CD4-positive, alpha-beta T cell treated with Interleukin-12 subunit alpha and Interleukin-12 subunit beta, for 1 hour (primary cell): ENCODE data around the gene CSHL1.
A peak's percentile ranks its signal among the peaks of the same experiment; 100 is the strongest.
"Not testable (repeated sequence)": the region's sequence is repeated elsewhere in the genome, so short reads cannot be mapped to it uniquely, and the experiment has no call there.

Experiments
- DNase-seq: peaks from one replicate; pipeline ENCODE4 v3.0.0-alpha.2; 2020

The CSHL1 gene

DNA sequence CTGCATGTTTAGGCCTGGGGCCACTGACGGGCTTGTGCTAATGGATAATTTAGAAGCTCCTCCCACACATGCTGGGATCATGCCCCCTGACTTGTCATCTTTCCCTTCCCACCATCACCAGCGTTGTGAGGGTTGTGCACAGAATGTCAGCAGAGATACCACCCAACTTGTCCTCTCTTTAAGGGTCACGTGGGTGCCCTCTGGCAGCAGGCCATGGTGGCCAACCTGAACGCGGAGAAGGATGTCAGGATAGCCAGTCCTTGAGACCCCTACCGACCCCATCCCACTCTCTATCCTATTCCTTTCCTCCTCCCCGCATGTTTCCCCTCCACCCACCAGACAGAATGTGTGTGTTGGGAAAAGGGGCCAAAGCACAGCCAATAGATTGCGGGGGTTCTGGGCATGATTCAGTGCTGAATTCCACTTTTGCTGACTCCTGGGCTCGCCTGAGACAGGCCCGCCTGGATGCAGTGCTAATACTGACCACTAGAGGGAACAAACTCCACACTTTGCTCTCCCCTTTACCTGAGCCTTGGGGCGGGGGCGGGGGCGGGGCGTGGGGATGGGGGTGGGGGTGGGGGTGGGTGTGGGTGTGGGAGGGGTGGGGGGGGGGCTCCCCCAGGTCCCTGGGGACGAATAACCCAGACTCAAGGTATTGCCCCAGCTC, 29.0 kb downstream of the CSHL1 start, which contains the start of gene GH2:
TSS of gene GH2 (minus strand) at position 10 of the 667 bp plus-strand sequence. CDS start 143 bp downstream, outside the sequence.
- peak; percentile 71 for DNase-seq

DNA sequence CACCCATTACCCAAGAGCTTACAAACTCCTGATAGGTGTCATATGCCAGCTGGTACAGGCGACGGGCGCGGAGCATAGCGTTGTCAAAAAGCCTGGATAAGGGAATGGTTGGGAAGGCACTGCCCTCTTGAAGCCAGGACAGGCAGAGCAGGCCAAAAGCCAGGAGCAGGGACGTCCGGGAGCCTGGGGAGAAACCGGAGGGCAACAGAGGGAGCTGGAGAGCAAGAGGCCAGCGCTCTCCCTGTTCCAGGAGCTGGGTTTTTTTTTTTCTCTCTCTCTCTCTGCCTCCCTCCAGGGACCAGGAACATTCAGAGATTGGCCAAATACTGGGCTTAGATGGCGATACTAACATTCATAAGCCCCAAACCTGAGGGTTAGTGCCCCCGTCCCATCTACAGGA, 29.7 kb downstream of the CSHL1 start:
- DNase-seq: not testable (repeated sequence)

DNA sequence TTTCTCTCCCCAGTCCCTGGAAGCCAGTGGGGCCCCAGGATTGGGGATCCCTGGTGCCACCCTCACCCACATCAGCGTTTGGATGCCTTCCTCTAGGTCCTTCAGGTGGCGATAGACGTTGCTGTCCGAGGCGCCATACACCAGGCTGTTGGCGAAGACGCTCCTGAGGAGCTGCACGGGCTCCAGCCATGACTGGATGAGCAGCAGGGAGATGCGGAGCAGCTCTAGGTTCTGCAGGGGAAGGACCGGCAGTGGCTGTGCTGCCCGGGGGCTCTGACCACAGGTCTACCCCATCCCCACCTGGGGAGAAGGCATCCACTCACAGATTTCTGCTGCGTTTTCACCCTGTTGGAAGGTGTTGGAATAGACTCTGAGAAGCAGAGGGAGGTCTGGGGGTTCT, 30.4 kb downstream of the CSHL1 start:
- DNase-seq: no peak

DNA sequence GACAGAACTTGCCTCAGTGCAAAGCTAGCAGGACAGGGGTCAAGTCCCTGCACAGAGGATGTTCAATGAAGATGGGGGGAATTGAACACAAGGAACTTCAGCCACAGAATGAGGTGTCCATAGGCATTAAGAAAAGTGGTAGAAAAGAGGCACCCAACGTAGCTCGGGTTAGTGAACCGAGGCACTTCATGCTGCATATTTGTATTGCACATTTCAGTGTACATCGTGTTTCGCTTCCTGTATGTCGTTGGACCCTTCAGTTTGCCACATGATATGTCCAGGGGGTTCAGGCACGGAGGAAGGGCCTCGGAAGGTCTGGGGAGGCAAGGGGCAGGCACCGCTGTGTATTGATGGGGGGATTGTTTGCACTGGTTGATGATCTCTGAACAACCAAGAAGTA, 32.6 kb downstream of the CSHL1 start:
- DNase-seq: not testable (repeated sequence)

DNA sequence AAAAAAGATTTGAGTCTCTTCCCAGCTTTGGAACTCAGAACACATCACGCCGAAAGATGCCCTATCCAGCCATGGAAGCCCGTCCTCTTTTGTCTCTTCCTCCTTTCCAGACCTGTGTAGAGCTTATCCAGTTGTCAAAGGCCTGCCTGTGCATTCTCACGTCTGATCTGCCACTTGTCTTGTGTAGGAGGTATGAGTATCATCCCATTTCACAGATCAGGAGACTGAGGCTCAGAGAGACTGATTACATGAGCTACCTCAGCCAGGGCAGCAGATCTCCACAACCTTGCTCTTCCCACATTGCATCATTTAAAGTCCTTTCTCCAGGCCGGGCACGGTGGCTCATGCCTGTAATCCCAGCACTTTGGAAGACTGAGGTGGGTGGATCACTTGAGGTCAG, 36.4 kb downstream of the CSHL1 start:
- DNase-seq: not testable (repeated sequence)

DNA sequence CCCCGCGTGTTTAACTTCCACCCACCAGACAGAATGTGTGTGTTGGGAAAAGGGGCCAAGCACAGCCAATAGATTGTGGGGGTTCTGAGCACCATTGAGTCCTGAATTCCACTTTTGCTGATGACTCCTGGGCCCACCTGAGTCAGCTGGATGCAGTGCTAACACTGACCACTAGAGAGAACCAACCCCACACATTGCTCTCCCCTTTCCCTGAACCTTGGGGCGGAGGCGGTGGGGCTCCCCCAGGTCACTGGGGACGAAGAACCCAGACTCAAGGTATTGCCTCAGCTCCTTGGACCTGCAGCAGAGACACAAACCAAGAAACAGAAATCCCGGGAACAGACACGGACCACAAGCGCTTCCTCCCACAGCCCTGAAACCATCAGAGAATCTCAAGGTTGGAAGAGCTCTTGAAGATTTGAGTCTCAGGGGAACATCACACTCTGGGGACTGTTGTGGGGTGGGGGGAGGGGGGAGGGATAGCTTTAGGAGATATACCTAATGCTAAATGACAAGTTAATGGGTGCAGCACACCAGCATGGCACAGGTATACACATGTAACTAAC, 36.9 kb downstream of the CSHL1 start:
- DNase-seq: not testable (repeated sequence)

DNA sequence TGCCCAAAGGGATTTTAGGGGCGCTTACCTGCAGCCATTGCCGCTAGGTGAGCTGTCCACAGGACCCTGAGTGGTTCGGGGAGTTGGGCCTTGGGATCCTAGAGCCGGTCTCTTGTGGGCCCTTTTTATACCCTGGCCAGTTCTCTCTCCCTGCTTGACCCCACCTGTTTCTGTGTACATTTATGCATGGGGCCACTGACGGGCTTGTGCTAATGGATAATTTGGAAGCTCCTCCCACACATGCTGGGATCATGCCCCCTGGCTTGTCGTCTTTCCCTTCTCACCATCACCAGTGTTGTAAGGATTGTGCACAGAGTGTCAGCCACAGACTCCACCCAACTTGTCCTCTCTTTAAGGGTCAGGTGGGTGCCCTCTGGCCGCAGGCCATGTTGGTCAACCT, 37.5 kb downstream of the CSHL1 start, which contains the start of gene CSH2:
TSS of gene CSH2 (minus strand) at position 101 of the 400 bp plus-strand sequence. CDS start at position 38, 63 bp downstream.
- not testable (repeated sequence) for DNase-seq

DNA sequence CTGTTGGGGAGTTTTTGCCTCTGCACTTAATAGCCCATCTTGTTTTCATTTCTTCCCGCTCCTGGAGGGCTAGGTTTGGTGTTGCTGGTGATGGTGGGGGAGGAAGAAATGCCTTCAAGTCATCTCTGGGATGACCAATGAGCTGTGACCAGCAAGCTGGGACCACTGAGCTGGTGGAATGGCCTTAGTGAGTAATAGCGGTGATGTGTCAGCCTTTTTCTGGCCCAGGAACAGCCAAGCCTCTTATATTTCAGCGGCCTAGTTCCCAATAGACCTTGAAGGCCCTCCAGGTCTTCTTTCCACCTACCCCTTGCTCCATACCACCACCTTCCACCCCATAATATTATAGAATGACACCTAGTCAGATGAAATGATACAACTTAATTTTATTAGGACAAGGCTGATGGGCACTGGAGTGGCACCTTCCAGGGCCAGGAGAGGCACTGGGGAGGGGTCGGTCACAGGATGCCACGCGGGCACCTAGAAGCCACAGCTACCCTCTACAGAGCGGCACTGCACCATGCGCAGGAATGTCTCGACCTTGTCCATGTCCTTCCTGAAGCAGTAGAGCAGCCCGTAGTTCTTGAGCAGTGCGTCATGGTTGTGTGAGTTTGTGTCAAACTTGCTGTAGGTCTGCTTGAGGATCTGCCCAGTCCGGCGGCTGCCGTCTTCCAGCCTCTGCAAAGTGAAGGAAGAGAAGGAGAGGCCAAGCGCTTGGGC, 39.3 kb downstream of the CSHL1 start:
- DNase-seq: not testable (repeated sequence)

DNA sequence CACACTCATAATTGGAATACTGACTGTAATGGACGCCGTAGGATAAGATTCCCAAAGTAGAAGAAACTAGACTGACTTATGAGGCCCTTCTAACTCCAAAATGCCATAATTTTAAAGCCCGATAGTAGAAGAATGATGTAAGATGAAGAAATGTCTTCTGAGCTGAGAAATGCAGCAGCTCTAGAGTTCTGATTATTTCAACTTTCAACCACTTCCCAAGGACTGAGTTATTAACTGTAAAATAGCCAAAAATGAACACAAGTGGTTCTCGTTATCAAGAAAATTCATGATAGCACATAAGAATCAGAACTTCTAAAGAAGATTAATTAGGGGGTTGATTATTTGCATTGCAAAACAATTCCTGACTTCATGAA, 40.8 kb downstream of the CSHL1 start:
- DNase-seq: not testable (repeated sequence)

DNA sequence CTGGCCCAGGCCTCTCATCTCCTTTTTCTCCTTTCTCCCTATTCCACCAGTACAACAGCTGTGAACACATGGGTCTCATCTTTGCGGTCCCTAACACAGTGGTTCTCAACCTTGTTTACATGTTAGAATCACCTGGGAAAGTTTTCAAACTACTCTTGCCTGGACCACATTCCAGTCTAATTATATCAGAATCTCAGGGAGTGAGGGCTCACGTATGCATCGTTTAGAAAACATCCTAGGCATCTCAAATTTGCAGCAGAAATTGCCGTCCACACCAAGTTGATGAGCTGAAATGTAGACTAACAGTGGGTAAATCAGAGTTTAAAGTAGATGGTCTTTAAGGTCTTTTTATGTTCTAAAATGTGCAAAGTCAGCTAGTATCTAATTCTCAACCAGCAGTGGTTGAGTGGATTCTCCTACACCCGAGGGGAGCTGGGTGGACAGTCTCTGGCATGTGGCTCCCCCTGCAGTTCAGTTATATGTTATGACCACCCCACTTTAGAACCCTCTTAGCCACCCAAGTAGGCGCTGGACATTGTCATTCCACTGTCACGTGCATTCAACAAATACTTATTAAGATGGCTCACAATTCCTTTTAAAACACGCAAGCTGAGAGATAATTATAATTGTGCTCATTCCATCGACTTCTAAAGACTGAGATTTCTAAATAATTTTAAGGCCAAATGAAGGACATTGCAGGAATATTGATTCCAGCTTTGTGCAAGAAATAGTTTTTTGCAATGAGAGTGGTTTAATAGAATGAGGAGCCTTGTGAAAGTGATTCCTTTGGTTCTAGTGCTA, 41.4 kb downstream of the CSHL1 start:
- not testable (repeated sequence) for DNase-seq

DNA sequence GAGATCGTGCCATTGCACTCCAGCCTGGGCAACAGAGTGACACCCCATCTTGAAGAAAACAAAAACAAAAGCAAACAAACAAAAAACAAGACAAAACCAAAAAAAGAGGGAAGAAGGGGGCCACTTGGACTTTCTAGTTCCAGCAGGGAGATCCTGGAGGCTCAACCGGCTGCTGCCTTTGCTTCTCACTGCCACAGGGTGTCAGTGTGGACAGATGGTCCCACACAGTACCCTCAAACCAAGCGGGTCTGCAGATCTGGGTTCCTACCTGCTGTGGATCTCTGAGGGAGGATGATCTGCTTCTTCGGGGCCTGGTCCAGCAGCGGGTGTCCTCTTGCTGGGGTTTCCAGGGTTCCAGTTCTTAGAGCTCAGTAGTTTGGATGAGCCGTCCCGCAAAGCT, 44.4 kb downstream of the CSHL1 start:
- not testable (repeated sequence) for DNase-seq
